Astrocyte (in vitro differentiated cells and primary cell): Measurements from ENCODE around the gene DCAKD.

ENCODE experiments used
- EZH2 ChIP-seq: IDR thresholded peaks from 2 replicates; pipeline ENCODE4 v1.6.1; 2012; ENCODE audit warnings: mild to moderate bottlenecking, low read length, inconsistent platforms; ENCODE audit not compliant: insufficient read depth
- TF ChIP-seq, protein P1 (sequence below): IDR thresholded peaks from 2 replicates; pipeline ENCODE4 v1.5.1; 2011; ENCODE audit warnings: low read depth, mild to moderate bottlenecking, inconsistent platforms, low read length, moderate library complexity; ENCODE audit not compliant: insufficient read depth

DNA sequence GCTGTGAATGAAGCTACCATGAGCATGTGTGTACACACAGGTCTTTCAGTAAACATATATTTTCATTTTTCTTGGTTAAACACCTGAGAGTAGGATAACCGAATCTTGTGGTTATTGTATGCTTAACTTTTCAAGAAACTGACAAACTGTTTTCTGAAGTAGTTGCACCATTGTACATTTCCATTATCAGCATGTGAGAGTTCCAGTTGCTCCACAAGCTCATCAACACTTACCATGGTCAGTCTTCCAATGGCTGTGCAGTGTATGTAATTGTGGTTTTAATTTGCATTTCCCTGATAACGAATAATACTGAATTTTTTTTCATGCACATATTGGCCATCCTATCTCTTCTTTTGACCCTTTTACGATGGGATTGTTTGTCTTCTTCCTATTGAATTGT is 52.0 kb downstream of the DCAKD start:
- TF ChIP-seq, protein P1, sequence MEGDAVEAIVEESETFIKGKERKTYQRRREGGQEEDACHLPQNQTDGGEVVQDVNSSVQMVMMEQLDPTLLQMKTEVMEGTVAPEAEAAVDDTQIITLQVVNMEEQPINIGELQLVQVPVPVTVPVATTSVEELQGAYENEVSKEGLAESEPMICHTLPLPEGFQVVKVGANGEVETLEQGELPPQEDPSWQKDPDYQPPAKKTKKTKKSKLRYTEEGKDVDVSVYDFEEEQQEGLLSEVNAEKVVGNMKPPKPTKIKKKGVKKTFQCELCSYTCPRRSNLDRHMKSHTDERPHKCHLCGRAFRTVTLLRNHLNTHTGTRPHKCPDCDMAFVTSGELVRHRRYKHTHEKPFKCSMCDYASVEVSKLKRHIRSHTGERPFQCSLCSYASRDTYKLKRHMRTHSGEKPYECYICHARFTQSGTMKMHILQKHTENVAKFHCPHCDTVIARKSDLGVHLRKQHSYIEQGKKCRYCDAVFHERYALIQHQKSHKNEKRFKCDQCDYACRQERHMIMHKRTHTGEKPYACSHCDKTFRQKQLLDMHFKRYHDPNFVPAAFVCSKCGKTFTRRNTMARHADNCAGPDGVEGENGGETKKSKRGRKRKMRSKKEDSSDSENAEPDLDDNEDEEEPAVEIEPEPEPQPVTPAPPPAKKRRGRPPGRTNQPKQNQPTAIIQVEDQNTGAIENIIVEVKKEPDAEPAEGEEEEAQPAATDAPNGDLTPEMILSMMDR, result no peak
- TF ChIP-seq EZH2, result no peak
